HG03457 (cell line): ENCODE results near the gene DHX30.
"Not testable (repeated sequence)": the region's sequence is repeated elsewhere in the genome, so short reads cannot be mapped to it uniquely, and the experiment has no call there.

Source experiments
- ATAC-seq: cut with Tn5 transposase; IDR thresholded peaks from one replicate; pipeline ENCODE4 v1.9.1; 2021; ENCODE audit warnings: moderate number of reproducible peaks; ENCODE audit not compliant: unreplicated experiment

Gene DHX30

DNA sequence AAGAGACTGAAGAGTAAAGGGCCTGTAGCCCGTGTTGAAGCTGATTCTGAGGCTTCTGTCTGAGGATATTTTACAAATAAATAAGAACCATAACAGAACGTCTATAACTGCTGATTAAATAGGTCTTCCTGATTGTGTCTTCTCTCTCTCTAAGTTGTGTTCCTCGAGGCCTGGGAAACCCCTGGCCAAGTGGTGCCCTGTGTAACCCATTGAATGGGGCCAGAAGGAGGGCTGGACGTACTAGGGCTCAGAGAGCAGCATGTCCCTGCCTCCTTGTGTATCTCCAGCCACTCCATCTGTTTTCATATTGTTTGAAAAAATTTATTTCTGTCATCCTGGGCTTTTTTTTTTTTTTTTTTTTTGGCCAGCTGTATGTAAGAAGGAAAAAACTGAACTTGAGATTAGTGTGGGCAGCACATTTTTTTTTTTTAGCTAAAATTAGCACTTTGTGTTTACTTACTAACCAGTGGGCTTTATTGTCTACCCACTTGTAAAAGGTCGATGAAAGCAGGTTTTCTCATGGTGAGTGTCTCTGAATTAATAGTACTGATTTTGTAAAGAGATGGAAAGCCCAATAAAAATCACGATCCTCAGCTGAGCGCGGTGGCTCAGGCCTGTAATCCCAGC lies 10.7 kb downstream of the DHX30 start:
- no peak for ATAC-seq

DNA sequence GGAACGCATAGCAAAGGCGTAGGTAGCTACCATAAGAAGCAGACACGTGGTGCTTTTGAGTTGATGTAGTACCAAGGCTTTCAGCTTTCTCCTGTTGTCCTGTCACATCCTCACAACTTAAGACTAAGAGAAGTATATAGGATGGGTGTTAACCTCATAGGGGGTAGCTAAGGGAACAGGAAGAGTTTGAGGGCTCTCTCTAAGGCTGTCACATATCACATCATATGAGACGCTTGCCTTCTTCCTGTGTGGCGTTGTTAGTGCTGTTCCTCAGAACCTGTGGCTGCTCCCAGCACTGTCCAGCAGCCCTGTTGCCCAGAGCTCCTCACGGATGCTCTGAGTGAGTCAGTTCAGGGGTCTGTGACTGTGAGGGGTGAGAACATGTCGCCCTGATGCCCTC lies 14.7 kb downstream of the DHX30 start:
- ATAC-seq: no peak

DNA sequence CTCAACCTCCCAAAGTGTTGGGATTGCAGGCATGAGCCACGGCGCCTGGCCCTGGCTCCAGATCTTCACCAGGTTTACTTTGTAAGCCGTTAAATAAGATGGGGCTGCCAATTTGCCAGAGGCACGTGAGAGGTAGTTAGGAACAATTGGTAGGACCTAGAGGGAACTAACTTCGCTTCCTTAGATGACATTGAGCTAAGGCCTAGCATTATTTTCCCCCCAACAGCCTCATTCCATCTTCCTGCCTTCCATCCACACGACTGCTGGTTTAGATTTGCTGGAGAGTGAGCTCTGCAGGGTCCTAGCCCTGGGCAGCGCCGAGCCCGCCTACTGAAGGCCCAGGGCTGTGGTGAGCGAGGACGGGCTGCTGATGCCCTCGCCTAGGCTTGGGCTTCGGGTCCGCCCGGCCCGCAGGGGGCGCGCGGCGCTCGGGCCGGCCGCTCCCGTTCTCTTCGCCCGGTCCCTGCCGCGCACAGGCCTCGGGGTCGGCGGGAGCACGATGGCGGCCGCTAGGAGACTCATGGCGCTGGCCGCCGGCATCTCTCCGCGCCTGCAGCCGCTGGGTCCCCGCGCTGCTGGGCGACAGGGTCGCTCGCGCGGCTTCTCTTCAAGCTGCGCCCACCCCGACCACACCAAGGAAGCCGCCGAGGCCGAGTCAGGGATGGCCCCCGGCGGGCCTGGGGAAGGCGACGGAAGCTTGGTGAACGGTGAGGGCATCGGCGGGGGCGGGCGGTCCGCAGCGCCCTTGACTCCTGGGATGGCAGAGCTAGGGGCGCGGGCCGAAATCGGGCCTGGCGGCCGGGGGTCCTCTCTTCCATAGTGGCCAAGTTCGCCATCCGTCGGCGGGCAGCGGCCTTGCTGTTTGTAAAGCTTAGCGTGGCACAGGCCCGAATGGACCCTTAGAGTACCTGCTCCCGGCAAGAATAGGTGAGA lies 21.9 kb downstream of the DHX30 start:
- ATAC-seq: peak; percentile 87

DNA sequence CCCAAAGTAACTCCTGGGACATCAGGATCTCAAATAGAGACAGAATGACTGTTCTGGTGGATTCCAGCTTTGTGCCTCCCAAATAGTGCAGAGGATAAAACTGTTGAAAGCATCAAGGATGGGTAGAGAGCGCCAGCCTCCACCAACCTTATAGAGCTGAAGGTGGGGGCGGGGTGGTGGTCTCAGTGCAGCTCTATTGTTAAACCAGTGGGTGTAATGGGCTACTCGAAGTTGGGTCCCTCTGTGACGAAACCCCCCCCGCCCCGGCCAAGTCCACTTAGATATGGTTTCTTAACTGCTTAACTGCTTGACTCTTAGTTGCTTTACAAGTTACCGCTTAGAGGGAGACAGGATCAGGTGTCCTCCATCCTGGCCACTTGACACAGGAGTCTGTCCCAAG lies 22.7 kb downstream of the DHX30 start:
- ATAC-seq: no peak

DNA sequence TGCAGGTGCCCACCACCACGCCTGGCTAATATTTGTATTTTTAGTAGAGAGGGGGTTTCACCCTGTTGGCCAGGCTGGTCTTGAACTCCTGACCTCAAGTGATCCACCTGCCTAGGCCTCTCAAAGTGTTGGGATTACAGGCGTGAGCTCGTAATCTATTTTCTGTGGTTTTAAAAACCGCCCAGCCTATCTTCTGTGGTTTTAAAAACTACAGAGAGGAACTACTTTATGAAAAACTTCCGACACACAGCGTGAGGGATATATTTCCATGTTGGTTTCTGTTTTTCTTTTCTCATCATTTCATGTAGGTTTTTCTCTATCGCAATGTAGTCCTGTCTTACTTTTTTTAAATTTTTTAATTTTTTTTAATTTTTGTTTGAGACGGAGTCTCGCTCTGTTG lies 26.5 kb downstream of the DHX30 start:
- ATAC-seq: not testable (repeated sequence)

DNA sequence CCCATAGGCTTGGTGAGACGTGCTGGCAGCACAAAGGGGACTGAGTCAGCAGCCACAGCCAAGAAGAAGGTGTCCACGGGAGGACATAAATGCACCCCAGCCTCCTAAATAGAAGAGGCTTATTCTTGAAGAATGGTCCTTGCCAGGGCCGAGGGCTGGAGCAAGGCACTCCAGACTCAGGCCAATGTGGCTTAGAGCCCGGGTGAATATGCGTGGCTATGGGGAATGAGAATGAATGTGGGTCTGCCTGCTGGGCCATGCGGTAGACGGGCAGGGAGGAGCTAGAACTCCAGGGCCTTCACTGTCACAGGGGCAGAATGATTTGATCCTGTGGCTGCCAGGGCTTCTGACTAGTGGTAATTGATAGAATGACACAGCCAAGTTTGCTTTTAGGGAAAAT lies 34.0 kb downstream of the DHX30 start:
- no peak for ATAC-seq

DNA sequence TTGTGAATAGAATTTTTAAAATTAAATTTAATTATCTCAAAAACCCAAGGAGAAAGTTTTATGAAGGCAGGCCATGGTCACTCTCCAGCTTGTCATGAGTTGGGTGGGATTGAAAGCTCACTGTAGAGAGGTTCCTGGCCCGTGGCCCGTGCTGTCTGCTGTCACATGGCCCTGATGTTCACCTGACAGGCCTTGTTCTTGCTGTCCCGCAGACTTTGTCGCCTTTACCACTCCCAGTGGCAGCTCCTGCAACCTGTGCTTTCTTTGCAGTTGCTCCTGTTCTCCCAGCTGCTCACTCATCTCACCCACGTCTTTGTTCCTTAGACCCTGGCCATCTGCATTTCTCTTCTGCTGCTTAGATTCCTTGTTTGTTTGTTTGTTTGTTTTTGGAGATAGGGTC lies 35.6 kb downstream of the DHX30 start:
- ATAC-seq: no peak

DNA sequence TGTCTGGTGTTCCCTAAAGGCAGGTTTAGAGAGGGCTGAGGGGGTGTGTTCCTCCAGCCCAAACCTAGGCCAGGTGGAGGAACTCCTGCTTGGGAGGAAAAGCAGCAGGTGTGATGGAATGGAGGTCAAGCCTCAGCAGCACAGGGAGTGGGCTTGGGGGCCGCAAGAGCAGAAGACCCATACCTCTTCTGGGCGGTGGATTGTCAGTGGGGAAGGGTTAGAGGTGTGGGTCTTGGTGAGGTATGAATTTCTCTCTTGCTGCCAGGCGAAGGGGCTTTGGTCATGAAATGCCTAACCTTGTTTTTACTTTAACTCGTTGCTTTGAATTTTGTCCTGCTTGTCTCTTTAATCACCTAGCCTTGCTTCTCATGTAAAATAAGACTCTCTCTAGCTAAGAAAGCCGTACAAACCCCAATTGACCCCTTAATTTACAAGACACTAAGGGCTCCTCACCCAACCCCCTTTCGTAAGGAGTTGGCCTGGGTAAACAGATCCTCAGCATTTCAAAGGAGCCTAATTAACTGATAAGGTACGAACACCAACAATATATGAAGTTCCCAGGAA lies 38.9 kb downstream of the DHX30 start:
- no peak for ATAC-seq

DNA sequence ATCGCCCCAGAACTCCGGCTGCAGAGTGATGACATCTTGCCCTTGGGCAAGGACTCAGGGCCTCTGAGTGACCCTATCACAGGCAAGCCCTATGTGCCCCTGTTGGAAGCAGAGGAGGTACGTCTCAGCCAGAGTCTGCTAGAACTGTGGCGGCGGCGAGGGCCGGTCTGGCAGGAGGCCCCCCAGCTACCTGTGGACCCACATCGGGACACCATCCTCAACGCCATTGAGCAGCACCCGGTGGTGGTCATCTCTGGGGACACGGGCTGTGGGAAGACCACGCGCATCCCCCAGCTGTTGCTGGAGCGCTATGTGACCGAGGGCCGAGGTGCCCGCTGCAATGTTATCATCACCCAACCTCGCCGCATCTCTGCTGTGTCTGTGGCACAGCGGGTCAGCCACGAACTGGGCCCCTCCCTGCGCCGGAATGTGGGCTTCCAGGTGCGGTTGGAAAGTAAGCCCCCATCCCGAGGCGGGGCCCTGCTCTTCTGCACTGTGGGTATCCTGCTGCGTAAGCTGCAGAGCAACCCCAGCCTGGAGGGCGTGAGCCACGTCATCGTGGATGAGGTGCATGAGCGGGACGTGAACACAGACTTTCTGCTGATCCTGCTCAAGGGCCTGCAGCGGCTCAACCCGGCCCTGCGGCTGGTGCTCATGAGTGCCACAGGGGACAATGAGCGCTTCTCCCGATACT lies 43.4 kb downstream of the DHX30 start:
- ATAC-seq: no peak

DNA sequence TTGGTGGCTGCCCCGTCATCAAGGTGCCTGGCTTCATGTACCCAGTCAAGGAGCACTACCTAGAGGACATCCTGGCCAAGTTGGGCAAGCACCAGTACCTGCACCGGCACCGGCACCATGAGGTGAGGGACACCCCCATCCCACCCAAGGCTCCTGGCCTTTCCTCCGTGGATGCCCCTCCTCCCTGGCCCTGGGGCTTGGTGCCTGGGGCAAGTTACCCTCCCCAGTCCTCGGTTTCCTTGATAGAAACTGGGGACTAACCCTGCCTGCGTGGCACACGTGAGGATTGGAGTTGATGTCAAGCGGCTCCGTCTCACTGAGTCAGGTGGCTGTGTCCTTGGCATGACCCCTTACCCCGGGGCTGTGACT lies 43.9 kb downstream of the DHX30 start:
- ATAC-seq: no peak

DNA sequence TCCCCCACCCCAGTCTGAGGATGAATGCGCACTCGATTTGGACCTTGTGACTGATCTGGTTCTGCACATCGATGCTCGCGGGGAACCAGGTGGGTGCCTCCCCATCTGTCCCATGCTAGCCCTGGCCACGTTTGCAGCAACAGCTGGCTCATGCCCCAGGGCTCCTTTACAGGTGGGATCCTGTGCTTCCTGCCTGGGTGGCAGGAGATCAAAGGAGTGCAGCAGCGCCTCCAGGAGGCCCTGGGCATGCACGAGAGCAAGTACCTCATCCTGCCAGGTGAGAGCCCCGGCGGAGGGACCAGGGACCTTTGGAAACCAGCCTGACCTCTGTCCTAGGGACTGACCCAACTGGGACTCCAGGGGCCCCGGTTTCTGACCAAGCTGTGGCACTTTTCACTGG lies 44.3 kb downstream of the DHX30 start:
- ATAC-seq: no peak

DNA sequence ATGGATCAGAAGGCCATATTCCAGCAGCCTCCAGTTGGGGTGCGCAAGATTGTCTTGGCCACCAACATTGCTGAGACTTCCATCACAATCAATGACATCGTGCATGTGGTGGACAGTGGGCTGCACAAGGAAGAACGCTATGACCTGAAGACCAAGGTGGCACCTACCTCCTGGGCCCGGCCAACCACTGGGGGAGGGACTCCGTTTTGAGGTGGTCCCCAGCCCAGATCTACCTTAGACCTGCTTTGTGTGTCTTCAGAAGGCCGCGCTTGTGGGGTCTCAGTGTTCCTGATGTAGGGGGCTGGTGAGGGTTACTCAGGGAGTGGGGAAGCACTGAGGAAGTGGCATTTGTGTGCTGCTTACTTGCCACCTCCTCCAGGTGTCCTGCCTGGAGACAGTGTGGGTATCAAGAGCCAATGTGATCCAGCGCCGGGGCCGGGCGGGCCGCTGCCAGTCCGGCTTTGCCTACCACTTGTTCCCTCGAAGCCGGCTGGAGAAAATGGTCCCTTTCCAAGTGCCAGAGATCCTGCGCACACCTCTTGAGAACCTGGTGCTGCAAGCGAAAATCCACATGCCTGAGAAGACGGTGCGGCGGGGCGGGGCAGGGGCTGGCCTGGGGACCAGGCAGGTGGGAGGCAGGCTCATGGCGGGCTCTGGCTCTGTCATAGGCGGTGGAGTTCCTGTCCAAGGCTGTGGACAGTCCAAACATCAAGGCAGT lies 45.0 kb downstream of the DHX30 start:
- ATAC-seq: no peak

DNA sequence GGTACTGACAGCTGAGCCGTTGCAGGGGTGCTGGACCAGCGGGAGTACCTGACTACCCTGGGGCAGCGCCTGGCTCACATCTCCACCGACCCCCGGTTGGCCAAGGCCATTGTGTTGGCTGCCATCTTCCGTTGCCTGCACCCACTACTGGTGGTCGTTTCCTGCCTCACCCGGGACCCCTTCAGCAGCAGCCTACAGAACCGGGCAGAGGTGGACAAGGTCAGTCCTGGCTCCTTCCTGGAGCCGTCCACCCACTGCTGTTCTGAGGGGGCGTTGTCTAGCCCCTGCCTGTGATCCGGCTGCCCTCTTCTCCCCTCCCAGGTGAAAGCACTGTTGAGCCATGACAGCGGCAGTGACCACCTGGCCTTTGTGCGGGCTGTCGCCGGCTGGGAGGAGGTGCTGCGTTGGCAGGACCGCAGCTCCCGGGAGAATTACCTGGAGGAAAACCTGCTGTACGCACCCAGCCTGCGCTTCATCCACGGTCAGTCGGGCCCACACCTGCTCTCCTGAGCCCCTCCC lies 45.7 kb downstream of the DHX30 start:
- ATAC-seq: no peak

DNA sequence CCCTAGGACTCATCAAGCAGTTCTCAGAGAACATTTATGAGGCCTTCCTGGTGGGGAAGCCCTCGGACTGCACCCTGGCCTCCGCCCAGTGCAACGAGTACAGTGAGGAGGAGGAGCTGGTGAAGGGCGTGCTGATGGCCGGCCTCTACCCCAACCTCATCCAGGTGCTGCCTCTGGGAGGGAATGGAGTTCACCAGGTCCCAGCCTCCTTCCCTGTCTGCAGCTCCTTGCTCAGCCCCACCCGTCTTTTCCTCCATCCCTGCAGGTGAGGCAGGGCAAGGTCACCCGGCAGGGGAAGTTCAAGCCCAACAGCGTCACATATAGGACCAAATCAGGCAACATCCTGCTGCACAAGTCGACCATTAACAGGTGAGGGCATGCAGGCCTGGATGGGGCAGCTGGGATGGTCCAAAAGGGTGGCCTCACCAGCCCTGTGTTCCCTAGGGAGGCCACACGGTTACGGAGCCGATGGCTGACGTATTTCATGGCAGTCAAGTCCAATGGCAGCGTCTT lies 46.3 kb downstream of the DHX30 start:
- ATAC-seq: no peak

DNA sequence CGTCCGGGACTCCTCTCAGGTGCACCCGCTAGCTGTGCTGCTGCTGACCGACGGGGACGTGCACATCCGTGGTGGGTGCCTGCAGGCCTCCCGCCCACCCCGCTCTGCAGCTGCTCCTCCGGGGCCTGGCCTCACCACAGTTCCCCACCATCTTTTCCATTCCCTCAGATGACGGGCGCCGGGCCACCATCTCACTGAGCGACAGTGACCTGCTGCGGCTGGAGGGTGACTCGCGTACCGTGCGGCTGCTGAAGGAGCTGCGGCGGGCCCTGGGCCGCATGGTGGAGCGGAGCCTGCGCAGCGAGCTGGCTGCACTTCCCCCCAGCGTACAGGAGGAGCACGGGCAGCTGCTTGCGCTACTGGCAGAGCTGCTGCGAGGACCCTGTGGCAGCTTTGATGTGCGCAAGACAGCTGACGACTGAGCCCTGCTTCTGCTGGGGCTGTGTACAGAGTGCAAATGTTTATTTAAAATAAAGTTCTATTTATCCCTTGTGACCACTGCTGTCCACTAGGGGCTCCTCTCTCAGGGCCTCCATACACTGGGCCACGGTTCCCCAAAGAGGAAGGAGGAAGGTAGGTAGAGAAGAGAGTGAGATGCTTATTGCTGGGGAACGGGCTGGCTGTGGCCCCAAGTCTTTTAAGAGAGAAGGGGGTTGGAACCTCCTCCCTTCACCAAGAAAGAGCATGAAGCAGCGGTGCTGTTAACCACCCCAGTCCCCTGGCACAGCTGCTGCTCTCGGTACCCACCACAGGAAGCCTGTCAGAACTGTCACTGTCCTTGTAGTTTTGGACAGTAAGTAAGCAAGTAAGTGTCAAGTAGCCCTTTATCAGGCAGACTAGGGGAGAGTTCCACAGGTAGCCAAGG lies 47.0 kb downstream of the DHX30 start:
- ATAC-seq: no peak

DNA sequence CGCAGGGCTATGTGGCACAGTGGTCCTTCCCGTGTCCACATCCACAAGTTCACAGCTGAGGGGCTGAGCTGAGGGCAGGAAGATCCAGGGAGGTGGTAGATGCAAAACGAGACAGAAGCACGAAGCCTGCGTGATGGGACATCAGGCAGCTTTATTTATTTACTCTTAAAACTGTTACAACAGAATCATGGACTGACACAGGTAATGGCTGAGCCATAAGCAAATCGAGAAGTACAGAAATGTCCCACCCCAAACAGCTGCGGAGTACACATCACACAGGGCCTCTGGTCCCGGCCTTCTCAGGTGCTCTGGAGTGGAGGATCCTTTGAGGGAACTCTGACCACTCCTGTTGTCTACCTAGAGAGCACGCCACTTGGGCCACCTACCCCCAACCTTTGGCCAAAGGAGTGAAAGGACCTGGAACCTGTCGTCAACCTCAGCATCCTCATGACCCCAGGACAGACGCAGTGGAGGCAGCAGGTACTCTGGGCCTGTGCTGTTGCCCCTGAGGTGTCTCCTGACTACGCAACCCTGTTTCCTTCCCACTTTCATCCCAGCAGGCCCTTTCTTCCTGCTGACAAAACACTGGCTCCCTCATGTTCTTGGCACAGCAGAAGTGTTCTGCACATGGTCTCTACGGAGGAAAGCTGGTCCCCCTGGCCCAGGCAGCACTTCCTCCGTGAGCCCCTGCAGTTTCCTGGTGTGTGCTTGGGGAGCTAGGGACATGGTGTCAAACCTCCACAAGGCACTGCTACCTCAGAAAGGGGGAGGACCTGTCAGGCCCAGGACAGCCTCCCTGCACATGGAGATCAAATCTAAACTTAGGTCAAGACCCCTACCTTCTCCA lies 47.8 kb downstream of the DHX30 start:
- ATAC-seq: no peak

DNA sequence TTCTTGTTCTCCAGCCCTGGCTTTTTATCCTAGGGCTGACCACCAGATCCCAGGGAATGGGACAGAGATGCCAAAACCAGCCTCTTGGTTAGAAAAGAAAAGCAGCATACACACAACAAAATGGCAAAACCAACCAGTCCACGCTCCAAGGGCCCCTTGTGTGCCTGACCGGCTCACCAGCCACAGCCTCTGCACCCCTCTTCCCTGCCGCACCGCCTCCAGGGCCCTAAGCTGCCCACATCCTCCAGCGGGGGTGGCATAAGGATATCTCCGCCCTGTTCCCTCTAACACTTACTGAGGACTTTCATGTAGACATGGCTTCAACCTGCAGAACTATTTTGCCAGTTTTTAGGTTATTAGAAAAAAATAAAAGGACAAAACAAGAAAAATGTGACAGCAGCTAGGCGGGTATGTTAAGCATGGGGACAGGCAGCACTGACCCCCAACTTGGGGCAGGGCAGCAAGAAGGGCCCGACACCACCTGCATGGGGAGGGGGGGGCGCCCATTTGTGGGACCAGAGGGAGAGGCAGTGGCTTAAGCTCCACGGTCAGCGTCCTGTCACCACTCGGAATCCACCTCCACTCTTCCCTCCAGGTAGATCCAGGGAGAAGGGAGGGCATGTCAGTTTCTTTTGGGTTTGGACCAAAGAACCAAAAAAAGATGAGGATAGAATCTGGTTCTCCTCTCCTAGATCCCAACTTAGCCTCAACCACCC lies 49.1 kb downstream of the DHX30 start:
- ATAC-seq: no peak
